ENCODE measurements around the gene KIF26B. TPM values are rescaled to one million over a fixed set of nuclear protein-coding genes. Genes with fewer than 3 reads are reported as not detected.

The KIF26B gene
- total and polyA plus RNA-seq, 8 donors: 0.15 to 3.2 (median 0.89) TPM; not detected in 1

- TF ChIP-seq CTCF (IDR thresholded peaks at IDR 0.05): no peak
- TF ChIP-seq POLR2AphosphoS5 (IDR thresholded peaks at IDR 0.05): no peak
- TF ChIP-seq EP300 (IDR thresholded peaks at IDR 0.05): no peak
- TF ChIP-seq POLR2A (IDR thresholded peaks at IDR 0.05): no peak
- H3K9me3 ChIP-seq: no peaks in the 10 kb centered on the region
- H3K4me1 ChIP-seq: peaks cover 0 to 17% (median 10%) of the 10 kb centered on the region in 4 donors
- 59 to 76% (median 65%) methylated on average over 7 of the region's 7 CpGs for WGBS, 5 donors
- H3K4me3 ChIP-seq: no peak overlapping the region
- no peak overlapping the region for H3K27ac ChIP-seq
- DNase-seq: no peak
- intact Hi-C loops (cut with DNase I; ENCODE audit: low total_unique reads): no loop called here
- H3K27me3 ChIP-seq: no peaks in the 10 kb centered on the region
- no peaks in the 10 kb centered on the region for H3K36me3 ChIP-seq
Observed at GRCh38 chr1:245181158-245181517, 26.4 kb downstream of the KIF26B start.

GRCh38 chr1:245182028-245182427 is 27.2 kb downstream of the KIF26B start:
- WGBS, 5 donors: 85 to 92% (median 92%) methylated on average over 2 of the region's 2 CpGs
- no peak for DNase-seq
- intact Hi-C loops (cut with DNase I; ENCODE audit: low total_unique reads): no loop called here
- Histone ChIP-seq H3K27ac (no peak overlapping the region), H3K9me3 (no peaks in the 10 kb centered on the region), H3K4me1 (peaks cover 0 to 17% (median 10%) of the 10 kb centered on the region in 4 donors), H3K27me3 (no peaks in the 10 kb centered on the region), H3K4me3 (no peak overlapping the region), H3K36me3 (no peaks in the 10 kb centered on the region)
- TF ChIP-seq POLR2A (IDR thresholded peaks at IDR 0.05): no peak

- H3K4me3 ChIP-seq: no peak overlapping the region
- H3K36me3 ChIP-seq: no peaks in the 10 kb centered on the region
- H3K4me1 ChIP-seq: peaks cover 0 to 13% (median 9%) of the 10 kb centered on the region in 4 donors
- DNase-seq: no peak
- WGBS, 5 donors: 59 to 71% (median 68%) methylated on average over 3 of the region's 3 CpGs
- no peak overlapping the region for H3K27ac ChIP-seq
- no peaks in the 10 kb centered on the region for H3K27me3 ChIP-seq
- intact Hi-C loops (cut with DNase I; ENCODE audit: low total_unique reads): no loop called here
- no peaks in the 10 kb centered on the region for H3K9me3 ChIP-seq
- TF ChIP-seq CTCF (IDR thresholded peaks at IDR 0.05) (no peak), EP300 (IDR thresholded peaks at IDR 0.05) (no peak)
Observed at GRCh38 chr1:245183429-245183828, 28.6 kb downstream of the KIF26B start.

GRCh38 chr1:245184779-245185178 is 30.0 kb downstream of the KIF26B start:
- Histone ChIP-seq H3K4me1 (peaks cover 0 to 9% (median 1%) of the 10 kb centered on the region in 4 donors), H3K27ac (no peak overlapping the region), H3K4me3 (no peak overlapping the region), H3K27me3 (no peaks in the 10 kb centered on the region), H3K36me3 (no peaks in the 10 kb centered on the region), H3K9me3 (no peaks in the 10 kb centered on the region)
- WGBS, 5 donors: 79 to 88% (median 87%) methylated on average over 4 of the region's 4 CpGs
- DNase-seq: no peak
- intact Hi-C loops (cut with DNase I; ENCODE audit: low total_unique reads): no loop called here
- TF ChIP-seq CTCF (IDR thresholded peaks at IDR 0.05) (no peak), POLR2AphosphoS5 (IDR thresholded peaks at IDR 0.05) (no peak), POLR2A (IDR thresholded peaks at IDR 0.05) (no peak), EP300 (IDR thresholded peaks at IDR 0.05) (no peak)

- Histone ChIP-seq H3K4me3 (no peak overlapping the region), H3K36me3 (no peaks in the 10 kb centered on the region), H3K4me1 (no peaks in the 10 kb centered on the region), H3K9me3 (no peaks in the 10 kb centered on the region), H3K27ac (no peak overlapping the region), H3K27me3 (no peaks in the 10 kb centered on the region)
- DNase-seq: no peak
- no peak for TF ChIP-seq CTCF (IDR thresholded peaks at IDR 0.05)
- no peak for TF ChIP-seq POLR2A (IDR thresholded peaks at IDR 0.05)
- TF ChIP-seq EP300 (IDR thresholded peaks at IDR 0.05): no peak
- TF ChIP-seq POLR2AphosphoS5 (IDR thresholded peaks at IDR 0.05): no peak
- 66 to 78% (median 73%) methylated on average over 4 of the region's 4 CpGs for WGBS, 5 donors
- intact Hi-C loops (cut with DNase I; ENCODE audit: low total_unique reads): no loop called here
Observed at GRCh38 chr1:245188403-245188802, 33.6 kb downstream of the KIF26B start.

Measured in stomach (tissue), 9 donors.